ENCODE results near the gene COA6.
"Not testable (repeated sequence)": the region's sequence is repeated elsewhere in the genome, so short reads cannot be mapped to it uniquely, and the experiment has no call there.

Gene COA6

DNA sequence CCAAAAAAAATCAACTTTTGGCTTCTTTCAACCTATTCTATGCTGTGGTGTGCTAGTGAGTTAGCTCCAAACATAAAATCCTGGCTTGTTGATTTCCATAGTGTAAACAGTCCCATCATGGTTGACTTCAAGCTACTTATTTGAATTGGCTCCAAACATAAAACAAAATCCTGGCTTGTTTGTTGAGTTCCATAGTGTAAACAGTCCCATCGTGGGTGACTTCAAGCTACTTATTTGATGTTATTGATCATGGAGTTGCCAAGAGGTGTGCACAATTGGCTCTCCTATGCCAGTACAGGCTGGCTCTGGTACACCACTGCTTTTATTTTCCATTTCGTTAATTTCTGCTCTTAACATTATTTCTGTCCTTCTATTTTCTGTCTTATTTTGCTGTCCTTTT is 1.8 kb upstream of the COA6 start:
- no peak for DNase-seq

DNA sequence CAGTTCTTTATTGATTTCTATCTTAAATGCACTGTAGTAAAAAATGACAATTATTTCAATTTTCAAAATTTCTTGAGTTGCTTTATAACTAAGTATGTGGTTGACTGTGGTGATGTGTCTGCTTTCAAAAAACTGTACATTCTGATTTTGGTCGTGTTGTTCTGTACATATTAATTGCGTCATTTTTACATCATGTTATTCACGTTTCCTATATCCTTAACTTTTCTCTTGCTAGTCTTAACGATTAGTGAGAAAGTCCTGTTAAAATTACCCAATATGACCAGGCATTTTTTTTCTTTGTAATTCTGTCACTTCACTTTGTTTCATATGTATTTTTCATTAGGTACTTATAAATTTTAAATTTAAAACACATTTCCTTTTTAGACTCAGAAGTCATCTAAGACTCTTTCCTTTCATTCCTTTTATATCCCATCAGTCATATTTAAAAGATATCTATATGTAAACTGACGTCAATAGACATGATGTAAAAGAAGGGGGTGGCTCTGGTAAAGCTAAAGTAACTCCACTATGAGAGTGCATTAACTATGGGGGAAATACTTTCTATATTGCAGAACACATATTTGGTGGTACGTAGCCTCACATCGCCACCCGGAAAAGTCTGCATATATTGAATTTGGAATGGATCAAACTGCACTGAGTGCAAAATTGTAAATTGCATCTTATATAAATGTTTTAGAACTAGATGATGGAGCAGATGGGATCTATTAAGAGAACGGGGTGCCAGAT is 1.1 kb upstream of the COA6 start:
- no peak for DNase-seq

GRCh38 chr1:234373959-234374254 is 651 bp downstream of the COA6 start:
- DNase-seq = no peak

DNA sequence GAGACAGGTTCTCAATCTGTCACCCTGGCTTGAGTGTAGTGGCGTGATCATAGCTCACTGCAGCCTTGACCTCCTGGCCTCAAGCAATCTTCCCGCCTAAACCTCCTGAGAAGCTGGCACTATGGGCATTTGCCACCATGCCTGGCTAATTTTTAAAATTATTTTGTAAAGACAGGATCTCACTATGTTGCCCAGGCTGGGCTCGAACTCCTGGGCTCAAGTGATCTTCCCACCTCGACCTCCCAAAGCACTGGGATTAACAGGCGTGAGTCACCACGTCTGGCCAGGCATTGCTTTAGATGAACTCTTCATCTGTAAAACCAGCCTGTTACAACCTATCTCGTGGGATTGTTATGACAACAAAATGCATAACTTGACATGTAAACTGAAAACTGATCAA is 2.4 kb downstream of the COA6 start:
- DNase-seq = no peak

DNA sequence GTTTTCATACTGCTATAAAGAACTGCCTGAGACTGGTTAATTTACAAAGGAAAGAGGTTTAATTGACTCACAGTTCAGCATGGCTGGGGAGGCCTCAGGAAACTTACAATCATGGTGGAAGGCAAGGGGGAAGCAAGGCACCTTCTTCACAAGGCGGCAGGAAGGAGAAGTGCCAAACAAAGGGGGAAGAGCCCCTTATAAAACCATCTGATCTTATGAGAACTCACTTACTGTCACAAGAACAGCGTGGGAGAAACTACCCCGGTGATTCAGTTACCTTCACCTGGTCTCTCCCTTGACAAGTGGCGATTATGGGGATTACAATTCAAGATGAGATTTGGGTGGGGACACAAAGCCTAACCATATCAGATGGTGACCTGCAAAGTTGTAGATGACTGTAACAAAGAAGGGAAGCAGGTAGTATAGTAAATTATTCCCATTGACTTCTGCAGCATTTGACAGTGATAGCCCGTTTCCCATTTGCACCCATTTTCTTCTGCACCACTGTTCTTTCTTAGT is 6.4 kb downstream of the COA6 start:
- DNase-seq = not testable (repeated sequence)

DNA sequence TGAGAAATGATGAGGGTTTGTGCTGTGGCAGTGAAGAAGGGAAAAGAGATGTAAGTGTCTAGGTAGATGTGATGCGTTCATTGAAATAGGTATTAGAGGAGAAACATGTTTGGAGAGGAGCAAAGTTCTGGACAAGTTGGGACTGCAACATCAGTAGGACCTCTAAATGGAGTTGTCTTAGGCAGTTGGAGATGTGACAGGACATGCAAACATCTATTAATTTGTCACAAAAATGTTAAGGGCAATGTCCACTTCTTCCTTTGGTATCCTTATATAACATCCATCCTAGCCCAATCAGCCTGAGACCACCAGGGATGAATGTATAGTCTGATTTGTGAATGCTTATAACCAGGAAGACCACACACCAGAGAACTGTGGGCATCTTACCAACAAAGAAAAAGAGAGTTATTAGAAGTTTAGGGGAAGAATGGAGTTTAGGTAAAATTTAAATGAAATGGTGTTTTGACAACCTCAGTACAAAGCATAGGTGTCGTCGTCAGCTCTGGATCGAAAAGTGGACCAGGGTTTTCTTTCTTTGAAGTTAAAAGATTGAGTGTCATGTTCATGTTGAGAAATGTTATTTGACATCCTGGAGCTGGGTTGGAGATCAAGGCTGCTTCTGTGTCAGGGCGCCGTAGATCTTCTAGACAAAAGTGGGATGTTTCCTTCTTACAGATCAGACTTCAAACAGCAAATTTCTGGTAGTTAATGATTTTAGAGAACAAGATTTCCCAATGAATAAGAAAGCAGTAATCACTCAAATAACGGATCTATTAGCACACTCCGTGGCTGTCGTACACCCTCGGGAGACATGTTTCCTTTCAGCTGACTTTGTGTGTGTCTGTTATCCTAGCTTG is 8.7 kb downstream of the COA6 start:
- DNase-seq = no peak

GRCh38 chr1:234386122-234386521 is 12.9 kb downstream of the COA6 start:
- no peak for DNase-seq

DNA sequence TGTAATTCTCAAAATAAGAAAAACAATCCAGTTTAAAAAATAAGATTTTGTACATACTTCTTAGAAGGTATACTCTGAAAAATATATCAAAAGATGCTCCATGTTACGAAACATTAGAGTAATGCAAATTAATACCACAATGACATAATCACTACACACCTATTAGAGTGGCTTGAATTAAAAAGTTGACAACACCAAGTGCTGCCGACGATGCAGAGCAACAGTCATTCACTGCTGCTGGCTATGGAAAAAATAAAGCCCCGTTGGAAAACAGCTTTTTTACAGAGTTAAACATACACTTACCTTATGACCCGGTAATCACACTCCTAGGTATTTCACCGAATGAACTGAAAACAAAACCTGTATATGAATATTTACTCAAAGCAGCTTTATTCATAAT is 14.8 kb downstream of the COA6 start:
- DNase-seq = no peak

GRCh38 chr1:234393190-234393589 is 19.9 kb downstream of the COA6 start:
- no peak for DNase-seq

GRCh38 chr1:234395297-234395696 is 22.0 kb downstream of the COA6 start:
- no peak for DNase-seq

GRCh38 chr1:234396092-234396491 is 22.8 kb downstream of the COA6 start:
- DNase-seq = no peak

DNA sequence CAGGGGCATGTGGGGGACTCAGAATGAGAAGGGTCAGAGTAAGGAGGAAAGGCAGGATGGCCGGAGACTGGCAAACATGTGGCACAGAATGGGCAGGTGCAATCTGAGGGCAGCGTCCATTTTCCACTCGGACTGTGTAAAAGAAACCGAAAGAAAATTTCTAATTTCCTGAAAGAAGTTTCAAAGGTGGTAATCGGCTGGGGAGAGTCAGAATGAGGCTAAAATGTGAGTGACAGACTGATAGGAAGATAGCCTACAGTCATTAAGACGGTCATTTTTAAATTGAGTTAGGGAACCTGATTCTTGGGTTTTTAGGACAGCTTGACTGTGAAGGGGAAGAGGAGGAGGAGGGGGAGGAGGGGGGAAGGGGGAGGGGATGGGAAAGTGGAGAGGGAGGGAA is 23.6 kb downstream of the COA6 start:
- no peak for DNase-seq

DNA sequence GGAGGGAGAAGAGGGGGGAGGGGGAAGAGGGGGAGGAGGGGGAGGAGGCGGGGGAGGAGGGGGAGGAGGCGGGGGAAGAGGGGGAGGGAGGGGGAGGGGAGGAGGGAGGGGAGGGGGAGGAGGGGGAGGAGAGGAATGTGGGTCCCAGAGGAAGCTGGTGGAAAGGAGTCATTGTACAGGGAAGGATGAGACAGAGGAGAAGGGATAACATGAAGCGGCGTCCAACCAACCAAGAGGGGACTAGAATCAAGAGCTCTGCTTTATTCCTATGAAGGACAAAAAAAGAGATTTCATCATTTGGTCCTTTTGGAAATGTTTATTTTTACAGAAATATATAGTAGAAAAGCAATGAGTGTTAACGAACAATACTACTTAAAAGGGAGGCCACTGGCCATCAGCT is 24.5 kb downstream of the COA6 start:
- no peak for DNase-seq

DNA sequence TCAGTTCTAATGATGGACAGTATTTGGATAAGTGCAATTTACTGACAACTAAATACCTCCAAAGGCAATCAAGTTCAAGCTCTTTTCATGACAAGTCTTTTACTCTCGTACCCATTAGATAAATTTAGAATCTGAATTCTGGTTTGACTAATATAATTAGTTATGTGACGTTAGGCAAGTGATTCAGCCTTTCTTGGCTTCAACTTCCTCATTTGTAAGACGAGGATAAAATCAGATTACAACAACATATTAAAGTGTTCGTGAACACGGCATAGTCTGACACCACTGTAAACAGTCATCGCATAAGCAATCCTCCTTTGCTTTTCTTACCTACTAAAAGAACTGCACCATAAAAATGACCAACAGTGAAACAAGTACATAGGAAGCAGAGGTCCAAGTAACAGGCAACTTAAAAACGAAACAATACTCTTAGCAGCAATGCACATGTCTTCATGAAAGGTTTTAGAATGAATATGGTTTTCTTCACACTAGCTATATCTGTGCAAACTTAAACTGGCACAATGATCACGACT is 25.7 kb downstream of the COA6 start:
- DNase-seq = no peak

DNA sequence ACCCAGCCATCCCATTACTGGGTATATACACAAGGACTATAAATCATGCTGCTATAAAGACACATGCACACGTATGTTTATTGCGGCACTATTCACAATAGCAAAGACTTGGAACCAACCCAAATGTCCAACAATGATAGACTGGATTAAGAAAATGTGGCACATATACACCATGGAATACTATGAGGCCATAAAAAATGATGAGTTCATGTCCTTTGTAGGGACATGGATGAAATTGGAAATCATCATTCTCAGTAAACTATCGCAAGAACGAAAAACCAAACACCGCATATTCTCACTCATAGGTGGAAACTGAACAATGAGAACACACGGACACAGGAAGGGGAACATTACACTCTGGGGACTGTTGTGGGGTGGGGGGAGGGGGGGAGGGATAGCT is 26.3 kb downstream of the COA6 start:
- DNase-seq = not testable (repeated sequence)

DNA sequence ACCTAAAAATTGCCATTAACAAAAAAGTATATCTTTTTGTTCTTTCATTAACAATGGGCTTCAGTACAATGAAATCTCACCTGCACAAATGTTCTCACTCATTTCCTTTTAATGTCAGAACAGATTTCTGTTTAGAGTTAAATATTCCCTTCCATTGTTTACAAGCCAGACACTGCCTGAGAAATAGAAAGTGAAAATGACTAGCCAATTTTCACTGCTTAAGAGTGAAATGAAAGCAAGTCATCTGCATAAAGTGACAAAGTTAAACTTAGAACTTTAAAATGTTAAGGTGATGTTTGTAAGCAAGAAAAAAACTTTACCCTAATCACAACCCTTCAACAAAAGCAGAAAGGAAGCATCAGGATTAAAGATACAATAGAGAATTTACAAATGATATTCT is 27.5 kb downstream of the COA6 start:
- no peak for DNase-seq

DNA sequence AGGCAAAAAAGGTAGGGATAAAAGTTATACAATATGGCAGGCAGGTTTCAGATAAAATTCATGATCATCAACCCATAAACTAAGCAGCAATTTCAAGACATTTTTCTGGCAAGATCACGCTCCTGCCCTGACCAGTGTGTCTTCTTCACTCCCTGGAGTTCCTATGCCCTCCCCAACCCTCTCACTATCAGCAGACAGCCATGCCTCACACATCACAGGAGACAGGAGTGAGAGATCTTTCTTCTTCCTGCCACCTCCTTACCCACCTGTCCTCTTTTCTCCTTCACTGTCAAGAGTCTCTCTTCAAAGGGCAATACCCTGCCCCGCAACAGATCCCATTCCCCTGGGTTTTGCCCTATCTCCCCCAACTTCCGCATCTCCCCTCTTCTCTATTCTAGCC is 28.4 kb downstream of the COA6 start:
- no peak for DNase-seq

GRCh38 chr1:234402939-234403338 is 29.7 kb downstream of the COA6 start:
- DNase-seq = no peak

- DNase-seq = no peak
Observed at GRCh38 chr1:234405676-234406075, 32.4 kb downstream of the COA6 start.

GRCh38 chr1:234406871-234407270 is 33.6 kb downstream of the COA6 start:
- DNase-seq = no peak

DNA sequence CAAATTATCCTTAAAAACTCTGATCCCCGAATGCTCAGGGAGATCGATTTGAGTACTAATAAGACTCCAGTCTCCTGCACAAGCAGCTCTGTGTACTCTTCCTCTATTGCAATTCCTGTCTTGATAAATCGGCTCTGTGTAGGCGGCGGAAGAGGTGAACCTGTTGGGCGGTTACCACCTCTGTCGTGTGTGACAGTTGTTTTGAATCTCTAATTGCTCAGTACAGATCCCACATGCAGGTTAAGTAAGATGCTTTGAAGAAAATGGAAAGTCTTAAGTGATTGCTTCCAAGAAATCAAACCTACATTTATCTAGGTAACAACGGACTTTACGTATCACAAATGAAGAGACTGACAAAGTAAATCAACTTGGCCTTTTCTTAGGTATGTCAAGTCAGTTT is 35.5 kb downstream of the COA6 start:
- no peak for DNase-seq

DNA sequence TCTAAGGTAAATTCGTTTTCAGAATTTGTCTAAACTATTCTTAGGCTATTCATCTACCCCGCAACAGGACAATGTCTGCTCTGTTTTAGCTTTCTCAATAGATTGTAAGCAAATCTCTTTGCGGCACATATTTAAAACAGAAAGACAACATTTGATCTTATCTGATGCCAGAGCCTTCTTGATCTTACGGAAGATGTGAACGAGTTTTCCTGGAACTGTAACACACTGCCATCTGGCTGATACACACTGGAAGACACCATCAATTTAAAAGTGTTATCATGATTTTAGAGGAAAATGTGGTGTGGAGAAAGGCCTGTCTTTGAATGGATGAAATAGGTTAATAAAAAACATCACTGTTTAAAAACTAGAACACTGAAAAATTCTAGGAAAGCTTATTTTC is 36.1 kb downstream of the COA6 start:
- DNase-seq = no peak

DNA sequence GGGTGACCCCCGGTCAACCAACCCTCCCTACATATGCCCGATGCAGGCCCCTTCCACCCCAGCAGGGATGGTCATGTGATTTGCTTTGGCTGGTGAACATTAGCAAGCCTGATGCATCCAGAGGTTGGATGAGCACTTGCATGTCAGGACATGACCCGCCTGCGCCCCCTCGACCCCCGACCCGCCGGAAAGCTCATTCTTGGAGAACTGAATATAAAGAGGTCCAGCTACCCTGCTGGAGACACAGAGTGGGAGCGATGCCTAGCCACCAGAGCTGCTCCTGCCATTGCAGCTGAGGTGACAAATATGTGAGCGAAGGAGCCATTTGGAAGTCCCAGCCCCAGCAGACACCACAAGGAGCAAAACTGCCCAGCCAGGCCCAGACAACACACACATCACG is 39.6 kb downstream of the COA6 start:
- no peak for DNase-seq

GRCh38 chr1:234413485-234413884 is 40.2 kb downstream of the COA6 start:
- DNase-seq = no peak
